Keratinocyte (primary cell): Measurements from ENCODE around the gene PALM3. TPM values are rescaled to one million over a fixed set of nuclear protein-coding genes. Genes with fewer than 3 reads are reported as not detected.

Source experiments
- DNase-seq: peaks from one replicate; pipeline ENCODE4 v3.0.0-alpha.2; 2011; ENCODE audit warnings: low read depth, missing footprints, low spot score
- FAIRE-seq: peaks from 2 replicates; lab custom pipeline; 2011; peaks lifted over from hg19 to GRCh38; lab: Jason Lieb, UNC
- H2AFZ ChIP-seq: 2 replicates; pipeline ENCODE4 v1.6.0; 2012; ENCODE audit warnings: low read length, control low read depth, inconsistent platforms; ENCODE audit not compliant: control insufficient read depth
- H3K27ac ChIP-seq: 2 replicates; pipeline ENCODE4 v1.5.1; 2011; ENCODE audit warnings: low read length; ENCODE audit not compliant: control insufficient read depth, insufficient read depth
- H3K27me3 ChIP-seq: 3 replicates; pipeline ENCODE4 v1.6.0; 2011; ENCODE audit warnings: low read length; ENCODE audit not compliant: control insufficient read depth, insufficient read depth; ENCODE audit errors: extremely low read depth
- H3K36me3 ChIP-seq, 2 experiments: 2 replicates in 1 of 2; 3 replicates in 1 of 2; pipeline ENCODE4 v1.5.1; 2011; ENCODE audit warnings: low read length in 2 of 2, mild to moderate bottlenecking in 1 of 2; ENCODE audit not compliant: control insufficient read depth in 2 of 2, insufficient read depth in 2 of 2; ENCODE audit errors: extremely low read depth in 1 of 2
- H3K4me1 ChIP-seq: 3 replicates; pipeline ENCODE4 v1.5.1; 2011; ENCODE audit warnings: low read length; ENCODE audit not compliant: control insufficient read depth, insufficient read depth; ENCODE audit errors: extremely low read depth
- H3K4me2 ChIP-seq: 3 replicates; pipeline ENCODE4 v1.6.0; 2011; ENCODE audit warnings: low read depth, low read length; ENCODE audit not compliant: control insufficient read depth, insufficient read depth; ENCODE audit errors: extremely low read depth
- H3K4me3 ChIP-seq, 3 experiments: fragments of 200-600 bp in 1 of 3; sonication (generic) in 1 of 3; 2 replicates in 2 of 3; 3 replicates in 1 of 3; pipeline ENCODE4 v1.5.1; 2011 to 2016; ENCODE audit warnings: low read length in 3 of 3, mild to moderate bottlenecking in 3 of 3, control low read depth in 2 of 3, inconsistent platforms in 1 of 3, low read depth in 1 of 3, mixed read lengths in 1 of 3, mixed run types in 1 of 3, moderate library complexity in 1 of 3; ENCODE audit not compliant: control insufficient read depth in 2 of 3, insufficient read depth in 2 of 3; ENCODE audit errors: extremely low read depth in 1 of 3
- H3K79me2 ChIP-seq: 2 replicates; pipeline ENCODE4 v1.6.0; 2012; ENCODE audit warnings: low read length; ENCODE audit not compliant: control insufficient read depth, insufficient read depth
- H3K9ac ChIP-seq: 3 replicates; pipeline ENCODE4 v1.6.0; 2011; ENCODE audit warnings: low read length; ENCODE audit not compliant: control insufficient read depth, insufficient read depth; ENCODE audit errors: extremely low read depth
- H3K9me1 ChIP-seq: 3 replicates; pipeline ENCODE4 v1.6.0; 2011; ENCODE audit warnings: low read length; ENCODE audit not compliant: control insufficient read depth, insufficient read depth; ENCODE audit errors: extremely low read depth
- H3K9me3 ChIP-seq: 2 replicates; pipeline ENCODE4 v1.5.1; 2012; ENCODE audit warnings: low read depth, low read length; ENCODE audit not compliant: control insufficient read depth
- H4K20me1 ChIP-seq: 3 replicates; pipeline ENCODE4 v1.6.0; 2011; ENCODE audit warnings: low read length; ENCODE audit not compliant: control insufficient read depth, insufficient read depth; ENCODE audit errors: extremely low read depth
- CTCF ChIP-seq, 3 experiments: IDR thresholded peaks in 1 of 3; conservative IDR thresholded peaks in 1 of 3; optimal IDR thresholded peaks in 1 of 3; 2 replicates in 2 of 3; 3 replicates in 1 of 3; pipeline versions ENCODE3 to v1.5.1; 2011; ENCODE audit warnings: low read length in 3 of 3, mild to moderate bottlenecking in 3 of 3, moderate library complexity in 2 of 3, control low read depth in 1 of 3, inconsistent platforms in 1 of 3; ENCODE audit not compliant: insufficient read depth in 2 of 3; ENCODE audit errors: extremely low read depth in 1 of 3
- EZH2 ChIP-seq: IDR thresholded peaks from one replicate; pipeline ENCODE4 v1.6.1; 2012; ENCODE audit warnings: inconsistent platforms, mild to moderate bottlenecking, low read length, moderate library complexity
- dilution Hi-C: fragments of 300-500 bp; cut with MboI; formaldehyde crosslinking; loops from one replicate; pipeline ENCODE4 v1.7.0; 2020; ENCODE audit warnings: low sequenced_read_pairs; ENCODE audit not compliant: extremely low pct_ligation_motif_present
- polyA plus RNA-seq, 5 experiments: library from polyadenylated mRNA; depleted of rRNA in 3 of 5; stranded (reverse) in 3 of 5; stranded (forward) in 1 of 5; unstranded in 1 of 5; fragments of >200 nt; gene quantifications; 1 replicate in 1 of 5; 2 replicates in 3 of 5; 3 replicates in 1 of 5; pipeline versions ENCODE4 v1.2.1 to v1.2.3, GENCODE V29; 2011 to 2012; ENCODE audit warnings: missing spikeins in 2 of 5, low read depth in 1 of 5, low replicate concordance in 1 of 5

Gene PALM3
- polyA plus RNA-seq, 1 donor (not counting 4 experiments of a cell fraction or from before 2014, with no cell fraction given) = not detected

- H3K9ac ChIP-seq = no peak overlapping the region
- no peak overlapping the region for H3K4me2 ChIP-seq
- H3K27me3 ChIP-seq = peaks cover 40% of the 10 kb centered on the region
- H4K20me1 ChIP-seq = no peaks in the 10 kb centered on the region
- TF ChIP-seq CTCF (optimal IDR thresholded peaks at IDR 0.05 in 1 of 3, IDR thresholded peaks at IDR 0.05 in 1 of 3, conservative IDR thresholded peaks at IDR 0.05 in 1 of 3; ENCODE audit: extremely low read depth in 1 of 3, insufficient read depth in 2 of 3, low read length in 3 of 3) (no peak), EZH2 (no peak)
- no peak for DNase-seq
- no peak overlapping the region for H3K4me3 ChIP-seq
- no peak overlapping the region for H3K27ac ChIP-seq
- H3K36me3 ChIP-seq = no peaks in the 10 kb centered on the region
- H3K79me2 ChIP-seq = no peaks in the 10 kb centered on the region
- no peaks in the 10 kb centered on the region for H3K9me3 ChIP-seq
- H3K4me1 ChIP-seq = no peaks in the 10 kb centered on the region
- no peak for FAIRE-seq
- dilution Hi-C loops = no loop called here
- no peaks in the 10 kb centered on the region for H3K9me1 ChIP-seq
- H2AFZ ChIP-seq = no peak overlapping the region
Observed at GRCh38 chr19:14056069-14056666, 5.7 kb downstream of the PALM3 start.

- no peaks in the 10 kb centered on the region for H3K9me3 ChIP-seq
- no peak for DNase-seq
- H3K27ac ChIP-seq = no peak overlapping the region
- FAIRE-seq = no peak
- no peak for TF ChIP-seq EZH2
- no peak for TF ChIP-seq CTCF (optimal IDR thresholded peaks at IDR 0.05 in 1 of 3, IDR thresholded peaks at IDR 0.05 in 1 of 3, conservative IDR thresholded peaks at IDR 0.05 in 1 of 3; ENCODE audit: extremely low read depth in 1 of 3, insufficient read depth in 2 of 3, low read length in 3 of 3)
- H3K9ac ChIP-seq = no peak overlapping the region
- no peak overlapping the region for H3K4me3 ChIP-seq
- no peaks in the 10 kb centered on the region for H3K79me2 ChIP-seq
- dilution Hi-C loops = no loop called here
- H3K4me1 ChIP-seq = no peaks in the 10 kb centered on the region
- H3K27me3 ChIP-seq = peaks cover 34% of the 10 kb centered on the region
- no peaks in the 10 kb centered on the region for H4K20me1 ChIP-seq
- H3K4me2 ChIP-seq = no peak overlapping the region
- H3K9me1 ChIP-seq = no peaks in the 10 kb centered on the region
- peaks cover 0 to 2% of the 10 kb centered on the region in 2 experiments for H3K36me3 ChIP-seq
- H2AFZ ChIP-seq = no peak overlapping the region
Observed at GRCh38 chr19:14055396-14055795, 6.5 kb downstream of the PALM3 start.
